ENCODE results near the gene BMP2.

GRCh38 chr20:6739406-6739805, 28.1 kb upstream of the BMP2 start:
- TF ChIP-seq POLR2AphosphoS5 (IDR thresholded peaks at IDR 0.05) = no peak
- TF ChIP-seq EP300 (IDR thresholded peaks at IDR 0.05; ENCODE audit: low read depth) = no peak
- no peak for TF ChIP-seq CTCF (IDR thresholded peaks at IDR 0.05)
- TF ChIP-seq POLR2A (IDR thresholded peaks at IDR 0.05) = no peak

Measured in transverse colon (tissue), 4 donors.